K562 (cell line): Measurements from ENCODE around the gene SLC22A4. TPM values are rescaled to one million over a fixed set of nuclear protein-coding genes. Genes with fewer than 3 reads are reported as not detected.

Experiments used
- C11orf30 ChIP-seq: fragments of 450-650 bp; IDR thresholded peaks from 2 replicates; pipeline ENCODE4 v1.6.1; 2016; ENCODE audit warnings: low read depth, mild to moderate bottlenecking
- CBFA2T2 ChIP-seq: fragments of 450-650 bp; conservative IDR thresholded peaks from 2 replicates; pipeline ENCODE4 v1.6.1; 2017; ENCODE audit warnings: mild to moderate bottlenecking
- CREM ChIP-seq: IDR thresholded peaks from 2 replicates; pipeline ENCODE4 v1.6.1; 2014; ENCODE audit warnings: antibody characterized with exemption, low read depth
- ELF4 ChIP-seq: fragments of 450-650 bp; formaldehyde crosslinking; IDR thresholded peaks from 2 replicates; pipeline ENCODE4 v1.4.0; 2022; ENCODE audit warnings: missing genetic modification characterization
- FIP1L1 ChIP-seq: fragments of 200-400 bp; formaldehyde crosslinking; IDR thresholded peaks from 2 replicates; pipeline ENCODE4 v1.6.1; 2018; ENCODE audit warnings: mild to moderate bottlenecking, low read depth, low read length; ENCODE audit not compliant: poor library complexity, severe bottlenecking
- MBD2 ChIP-seq: sonication (generic); IDR thresholded peaks from 2 replicates; pipeline ENCODE4 v1.6.1; 2016; ENCODE audit warnings: low read depth, borderline replicate concordance
- MED1 ChIP-seq: sonication (generic); formaldehyde crosslinking; IDR thresholded peaks from 2 replicates; pipeline ENCODE4 v1.8.1; 2023; ENCODE audit warnings: missing genetic modification reagents, borderline replicate concordance
- MXI1 ChIP-seq: IDR thresholded peaks from 2 replicates; pipeline ENCODE4 v1.6.1; 2011; ENCODE audit warnings: low read depth, mild to moderate bottlenecking, improper control_type of control experiment, low read length
- MYNN ChIP-seq, 2 experiments: sonication (generic); formaldehyde crosslinking in 1 of 2; IDR thresholded peaks; 2 replicates each; pipeline versions ENCODE4 v1.5.0 to v1.6.1; 2016 to 2020; ENCODE audit warnings: antibody characterized with exemption in 1 of 2, missing genetic modification reagents in 1 of 2
- NR2C2 ChIP-seq, 2 experiments: fragments of 200-800 bp in 1 of 2; sonication (Bioruptor generic) in 1 of 2; sonication (generic) in 1 of 2; formaldehyde crosslinking in 1 of 2; IDR thresholded peaks; 2 replicates each; pipeline versions ENCODE4 v1.6.1 to v1.8.0; 2016 to 2022; ENCODE audit warnings: mild to moderate bottlenecking in 1 of 2, missing compliant biosample characterization in 1 of 2, missing genetic modification characterization in 1 of 2, missing genetic modification reagents in 1 of 2
- POLR2G ChIP-seq: fragments of 200-400 bp; formaldehyde crosslinking; IDR thresholded peaks from 2 replicates; pipeline ENCODE4 v1.6.1; 2017; ENCODE audit warnings: low read depth, mild to moderate bottlenecking, antibody characterized with exemption, low read length, moderate library complexity
- SMAD2 ChIP-seq: fragments of 150-350 bp; IDR thresholded peaks from 2 replicates; pipeline ENCODE4 v1.6.1; 2014; ENCODE audit warnings: low read depth, mild to moderate bottlenecking, low read length
- SRSF1 ChIP-seq: fragments of 200-400 bp; formaldehyde crosslinking; IDR thresholded peaks from 2 replicates; pipeline ENCODE4 v1.6.1; 2017; ENCODE audit warnings: mild to moderate bottlenecking, low read depth, low read length, moderate library complexity
- ZBTB7A ChIP-seq: IDR thresholded peaks from 2 replicates; pipeline ENCODE4 v1.6.1; 2011; ENCODE audit warnings: low read depth, mild to moderate bottlenecking, low read length, moderate library complexity, borderline replicate concordance; ENCODE audit not compliant: control insufficient read depth
- ZNF41 ChIP-seq: fragments of 250-450 bp; sonication (Bioruptor Pico); conservative IDR thresholded peaks from 2 replicates; pipeline ENCODE4 v1.4.0; 2020; ENCODE audit warnings: mild to moderate bottlenecking
- polyA plus RNA-seq, 8 experiments: library from polyadenylated mRNA; depleted of rRNA in 4 of 8; stranded (reverse) in 5 of 8; unstranded in 3 of 8; fragments of >200 nt; fragmentation: Nextera tagmentation in 2 of 8; fragmentation: Illumina TruSeq in 1 of 8; extraction: Ambion mirVana in 2 of 8; extraction: Trizol in 1 of 8; gene quantifications; 2 replicates each; pipeline versions ENCODE4 v1.2.1 to v1.2.3, GENCODE V29; 2011 to 2014; ENCODE audit warnings: inconsistent platforms in 1 of 8, missing spikeins in 1 of 8
- total RNA-seq, 7 experiments: library from RNA; depleted of rRNA in 6 of 7; stranded (reverse); fragments of >200 nt in 6 of 7; fragmentation: Illumina TruSeq in 2 of 7; extraction: Trizol in 2 of 7; gene quantifications; 2 replicates each; pipeline versions ENCODE4 v1.2.1 to v1.2.3, GENCODE V29; 2011 to 2021; ENCODE audit warnings: low replicate concordance in 1 of 7
- TF ChIP-seq, protein P1 (sequence below): fragments of 250-450 bp; sonication (Bioruptor Pico); IDR thresholded peaks from 2 replicates; pipeline ENCODE4 v1.5.0; 2021
- TF ChIP-seq, protein P2 (sequence below): fragments of 250-450 bp; sonication (Bioruptor Pico); IDR thresholded peaks from 2 replicates; pipeline ENCODE4 v1.8.0; 2021; ENCODE audit warnings: moderate library complexity, mild to moderate bottlenecking, inconsistent platforms
- TF ChIP-seq, protein P3 (sequence below): fragments of 200-800 bp; sonication (Bioruptor generic); IDR thresholded peaks from 2 replicates; pipeline ENCODE4 v1.6.1; 2017; ENCODE audit warnings: missing genetic modification characterization, missing compliant biosample characterization
- TF ChIP-seq, protein P4 (sequence below): fragments of 450-650 bp; formaldehyde crosslinking; IDR thresholded peaks from 2 replicates; pipeline ENCODE4 v1.4.0; 2020; ENCODE audit warnings: mild to moderate bottlenecking
- TF ChIP-seq, protein P5 (sequence below): sonication (generic); formaldehyde crosslinking; IDR thresholded peaks from 2 replicates; pipeline ENCODE4 v1.8.0; 2022; ENCODE audit warnings: mild to moderate bottlenecking, missing genetic modification reagents

SLC22A4 gene
- total and polyA plus RNA-seq, 9 of the 15 experiments (the other 6 are each of a cell fraction or from before 2014, with no cell fraction given), result 2.7 to 9.5 (median 6.2) TPM

DNA sequence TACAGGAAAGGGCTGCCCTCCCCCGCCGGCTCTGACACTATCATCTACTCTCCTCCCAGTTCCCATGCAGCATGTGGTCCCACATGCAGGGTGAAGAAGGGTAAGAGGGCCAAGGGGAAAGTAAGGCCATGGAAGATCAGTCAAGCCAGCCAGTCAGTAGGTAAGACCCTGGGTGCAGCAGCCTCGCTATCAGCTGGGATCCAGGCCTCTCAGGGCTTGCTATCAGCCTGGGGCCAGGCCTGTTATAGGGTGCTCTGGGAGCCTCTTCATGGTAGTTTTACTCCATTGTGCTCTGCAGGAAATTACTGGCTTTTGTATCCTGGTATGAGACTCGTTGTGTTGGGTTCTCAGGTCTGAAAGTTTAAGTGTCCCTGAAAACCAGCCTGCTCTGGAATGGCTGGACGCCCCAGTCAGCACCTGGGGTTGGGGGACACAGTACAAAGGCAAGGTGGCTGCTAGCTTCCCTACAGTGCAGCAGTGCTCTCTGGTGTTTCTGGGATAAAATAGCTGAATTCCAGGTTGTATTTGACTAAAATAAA, 21.4 kb downstream of the SLC22A4 start (continued):
- TF ChIP-seq MXI1, result peak; percentile 71; the same call in 1 of the 2 replicates
- peak; percentile 69 for TF ChIP-seq ELF4 (CRISPR knock-in tag)
- TF ChIP-seq NR2C2 (CRISPR knock-in tag; IDR thresholded peaks at IDR 0.05), result no peak
- TF ChIP-seq NR2C2 (tag; IDR thresholded peaks at IDR 0.05), result no peak
- TF ChIP-seq CREM, result peak; percentile 53; the same call in 1 of the 2 replicates
- TF ChIP-seq CBFA2T2, result peak; percentile 95
- TF ChIP-seq, protein P1, sequence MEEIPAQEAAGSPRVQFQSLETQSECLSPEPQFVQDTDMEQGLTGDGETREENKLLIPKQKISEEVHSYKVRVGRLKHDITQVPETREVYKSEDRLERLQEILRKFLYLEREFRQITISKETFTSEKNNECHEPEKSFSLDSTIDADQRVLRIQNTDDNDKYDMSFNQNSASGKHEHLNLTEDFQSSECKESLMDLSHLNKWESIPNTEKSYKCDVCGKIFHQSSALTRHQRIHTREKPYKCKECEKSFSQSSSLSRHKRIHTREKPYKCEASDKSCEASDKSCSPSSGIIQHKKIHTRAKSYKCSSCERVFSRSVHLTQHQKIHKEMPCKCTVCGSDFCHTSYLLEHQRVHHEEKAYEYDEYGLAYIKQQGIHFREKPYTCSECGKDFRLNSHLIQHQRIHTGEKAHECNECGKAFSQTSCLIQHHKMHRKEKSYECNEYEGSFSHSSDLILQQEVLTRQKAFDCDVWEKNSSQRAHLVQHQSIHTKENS, result no peak
- TF ChIP-seq SMAD2, result no peak
- TF ChIP-seq ZBTB7A, result peak; percentile 69; the same call in 1 of the 2 replicates
- TF ChIP-seq, protein P2, sequence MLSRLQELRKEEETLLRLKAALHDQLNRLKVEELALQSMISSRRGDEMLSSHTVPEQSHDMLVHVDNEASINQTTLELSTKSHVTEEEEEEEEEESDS (CRISPR knock-in tag), result no peak
- peak; percentile 72 for TF ChIP-seq MYNN (IDR thresholded peaks at IDR 0.05)
- no peak for TF ChIP-seq MYNN (CRISPR knock-in tag; IDR thresholded peaks at IDR 0.05)
- TF ChIP-seq, protein P3, sequence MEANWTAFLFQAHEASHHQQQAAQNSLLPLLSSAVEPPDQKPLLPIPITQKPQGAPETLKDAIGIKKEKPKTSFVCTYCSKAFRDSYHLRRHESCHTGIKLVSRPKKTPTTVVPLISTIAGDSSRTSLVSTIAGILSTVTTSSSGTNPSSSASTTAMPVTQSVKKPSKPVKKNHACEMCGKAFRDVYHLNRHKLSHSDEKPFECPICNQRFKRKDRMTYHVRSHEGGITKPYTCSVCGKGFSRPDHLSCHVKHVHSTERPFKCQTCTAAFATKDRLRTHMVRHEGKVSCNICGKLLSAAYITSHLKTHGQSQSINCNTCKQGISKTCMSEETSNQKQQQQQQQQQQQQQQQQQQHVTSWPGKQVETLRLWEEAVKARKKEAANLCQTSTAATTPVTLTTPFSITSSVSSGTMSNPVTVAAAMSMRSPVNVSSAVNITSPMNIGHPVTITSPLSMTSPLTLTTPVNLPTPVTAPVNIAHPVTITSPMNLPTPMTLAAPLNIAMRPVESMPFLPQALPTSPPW (CRISPR knock-in tag), result no peak; the same call in 1 of the 2 replicates
- 0 out of 2 replicates have a peak, but pooled peaks have one; percentile 28 for TF ChIP-seq MBD2
- no peak for TF ChIP-seq SRSF1
- TF ChIP-seq MED1 (CRISPR knock-in tag), result no peak
- TF ChIP-seq, protein P4, sequence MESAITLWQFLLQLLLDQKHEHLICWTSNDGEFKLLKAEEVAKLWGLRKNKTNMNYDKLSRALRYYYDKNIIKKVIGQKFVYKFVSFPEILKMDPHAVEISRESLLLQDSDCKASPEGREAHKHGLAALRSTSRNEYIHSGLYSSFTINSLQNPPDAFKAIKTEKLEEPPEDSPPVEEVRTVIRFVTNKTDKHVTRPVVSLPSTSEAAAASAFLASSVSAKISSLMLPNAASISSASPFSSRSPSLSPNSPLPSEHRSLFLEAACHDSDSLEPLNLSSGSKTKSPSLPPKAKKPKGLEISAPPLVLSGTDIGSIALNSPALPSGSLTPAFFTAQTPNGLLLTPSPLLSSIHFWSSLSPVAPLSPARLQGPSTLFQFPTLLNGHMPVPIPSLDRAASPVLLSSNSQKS, result no peak
- TF ChIP-seq, protein P5, sequence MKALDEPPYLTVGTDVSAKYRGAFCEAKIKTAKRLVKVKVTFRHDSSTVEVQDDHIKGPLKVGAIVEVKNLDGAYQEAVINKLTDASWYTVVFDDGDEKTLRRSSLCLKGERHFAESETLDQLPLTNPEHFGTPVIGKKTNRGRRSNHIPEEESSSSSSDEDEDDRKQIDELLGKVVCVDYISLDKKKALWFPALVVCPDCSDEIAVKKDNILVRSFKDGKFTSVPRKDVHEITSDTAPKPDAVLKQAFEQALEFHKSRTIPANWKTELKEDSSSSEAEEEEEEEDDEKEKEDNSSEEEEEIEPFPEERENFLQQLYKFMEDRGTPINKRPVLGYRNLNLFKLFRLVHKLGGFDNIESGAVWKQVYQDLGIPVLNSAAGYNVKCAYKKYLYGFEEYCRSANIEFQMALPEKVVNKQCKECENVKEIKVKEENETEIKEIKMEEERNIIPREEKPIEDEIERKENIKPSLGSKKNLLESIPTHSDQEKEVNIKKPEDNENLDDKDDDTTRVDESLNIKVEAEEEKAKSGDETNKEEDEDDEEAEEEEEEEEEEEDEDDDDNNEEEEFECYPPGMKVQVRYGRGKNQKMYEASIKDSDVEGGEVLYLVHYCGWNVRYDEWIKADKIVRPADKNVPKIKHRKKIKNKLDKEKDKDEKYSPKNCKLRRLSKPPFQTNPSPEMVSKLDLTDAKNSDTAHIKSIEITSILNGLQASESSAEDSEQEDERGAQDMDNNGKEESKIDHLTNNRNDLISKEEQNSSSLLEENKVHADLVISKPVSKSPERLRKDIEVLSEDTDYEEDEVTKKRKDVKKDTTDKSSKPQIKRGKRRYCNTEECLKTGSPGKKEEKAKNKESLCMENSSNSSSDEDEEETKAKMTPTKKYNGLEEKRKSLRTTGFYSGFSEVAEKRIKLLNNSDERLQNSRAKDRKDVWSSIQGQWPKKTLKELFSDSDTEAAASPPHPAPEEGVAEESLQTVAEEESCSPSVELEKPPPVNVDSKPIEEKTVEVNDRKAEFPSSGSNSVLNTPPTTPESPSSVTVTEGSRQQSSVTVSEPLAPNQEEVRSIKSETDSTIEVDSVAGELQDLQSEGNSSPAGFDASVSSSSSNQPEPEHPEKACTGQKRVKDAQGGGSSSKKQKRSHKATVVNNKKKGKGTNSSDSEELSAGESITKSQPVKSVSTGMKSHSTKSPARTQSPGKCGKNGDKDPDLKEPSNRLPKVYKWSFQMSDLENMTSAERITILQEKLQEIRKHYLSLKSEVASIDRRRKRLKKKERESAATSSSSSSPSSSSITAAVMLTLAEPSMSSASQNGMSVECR, result 0 out of 2 replicates have a peak, but pooled peaks have one; percentile 49
- TF ChIP-seq ZNF41 (CRISPR knock-in tag), result no peak
- no peak for TF ChIP-seq C11orf30
- no peak for TF ChIP-seq POLR2G
- no peak for TF ChIP-seq FIP1L1
